GM18868 (cell line): ENCODE data around the gene CEACAM7.
"Not testable (repeated sequence)": the region's sequence is repeated elsewhere in the genome, so short reads cannot be mapped to it uniquely, and the experiment has no call there.

Experiments
- ATAC-seq: cut with Tn5 transposase; IDR thresholded peaks from one replicate; pipeline ENCODE4 v1.9.1; 2021; ENCODE audit warnings: mild to moderate bottlenecking, moderate library complexity; ENCODE audit not compliant: unreplicated experiment

Gene CEACAM7

DNA sequence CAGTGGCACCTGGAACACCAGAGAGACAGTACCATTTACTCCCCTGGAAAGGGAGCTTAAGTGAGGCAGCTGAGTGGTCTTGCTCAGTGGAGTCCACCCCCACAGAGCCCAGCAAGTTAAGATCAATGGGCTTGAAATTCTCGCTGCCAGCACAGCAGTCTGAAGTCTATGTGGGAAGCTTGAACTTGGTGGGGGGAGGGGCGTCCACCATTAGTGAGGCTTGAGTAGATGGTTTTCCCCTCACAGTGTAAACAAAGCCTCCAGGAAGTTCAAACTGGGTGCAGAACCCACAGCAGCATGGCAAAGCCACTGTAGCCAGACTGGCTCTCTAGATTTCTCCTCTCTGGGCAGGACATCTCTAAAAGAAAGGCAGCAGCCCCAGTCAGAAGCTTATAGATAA lies 30.9 kb downstream of the CEACAM7 start:
- no peak for ATAC-seq

- ATAC-seq, result not testable (repeated sequence)
Observed at GRCh38 chr19:41656756-41657155, 31.3 kb downstream of the CEACAM7 start.

DNA sequence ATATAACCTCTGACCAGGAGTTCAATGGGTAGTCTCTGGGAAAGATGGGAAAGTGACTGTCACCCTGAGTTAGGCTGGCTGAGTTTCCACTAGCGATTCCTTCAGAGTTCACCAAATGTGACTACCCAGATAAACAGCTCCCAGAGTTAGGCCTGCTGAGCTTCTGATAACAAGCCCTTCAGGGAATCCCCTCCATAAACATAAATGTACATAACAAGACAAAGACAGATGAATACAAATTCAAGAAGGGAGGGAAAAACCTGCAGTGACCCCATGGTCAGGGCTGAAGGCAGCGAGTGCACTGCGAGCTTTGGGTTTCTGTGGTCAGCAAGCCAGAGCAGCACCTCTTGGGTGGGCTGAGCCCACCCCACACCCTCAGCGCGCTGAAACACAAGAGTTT lies 35.8 kb downstream of the CEACAM7 start:
- no peak for ATAC-seq

DNA sequence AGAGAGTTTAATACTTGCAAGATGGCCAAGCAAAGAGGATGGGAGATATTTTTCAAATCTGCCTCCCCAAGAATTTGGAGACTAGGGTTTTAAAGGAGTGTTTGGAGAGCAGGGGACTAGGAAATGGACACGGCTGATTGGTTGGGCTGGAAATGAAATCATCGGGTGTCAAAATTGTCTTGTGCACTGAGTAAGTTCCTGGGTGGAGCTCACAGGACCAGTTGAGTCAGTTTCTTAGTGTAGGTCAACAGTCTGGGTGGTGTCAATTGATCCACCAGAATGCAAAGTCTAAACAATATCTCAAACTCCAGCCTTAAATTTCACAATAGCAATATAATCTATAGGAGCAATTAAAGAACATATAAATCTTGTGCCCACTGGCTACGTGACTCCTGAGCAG lies 38.2 kb downstream of the CEACAM7 start:
- ATAC-seq, result no peak

- no peak for ATAC-seq
Observed at GRCh38 chr19:41646589-41647204, 41.4 kb downstream of the CEACAM7 start.

GRCh38 chr19:41641879-41642485 lies 46.1 kb downstream of the CEACAM7 start:
- no peak for ATAC-seq

- no peak for ATAC-seq
Observed at GRCh38 chr19:41638641-41639081, 49.4 kb downstream of the CEACAM7 start.

- ATAC-seq, result no peak
Observed at GRCh38 chr19:41637484-41637883, 50.6 kb downstream of the CEACAM7 start.

GRCh38 chr19:41627966-41628675 lies 59.9 kb downstream of the CEACAM7 start:
- no peak for ATAC-seq

DNA sequence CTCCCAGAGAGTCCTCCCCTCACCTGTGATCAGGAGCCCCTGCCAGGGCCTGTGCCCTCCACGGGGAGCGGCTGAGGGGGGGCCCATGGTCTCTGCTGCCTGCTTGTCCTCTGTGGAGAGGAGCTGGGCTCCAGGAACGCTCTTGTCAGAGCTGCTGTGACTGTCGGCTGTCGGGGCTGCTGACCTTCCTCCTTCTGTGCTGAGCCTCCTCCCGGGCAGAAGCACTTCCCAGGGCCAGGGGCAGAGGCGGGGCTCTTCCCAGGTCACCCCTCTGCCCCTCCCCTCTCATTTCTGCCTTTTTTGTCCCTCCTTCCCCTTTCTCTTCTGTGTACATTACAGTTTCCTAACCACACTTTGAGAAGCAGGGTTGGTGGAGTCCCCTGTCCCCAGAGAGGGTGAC lies 61.2 kb downstream of the CEACAM7 start, which contains the start of gene CEACAM4:
Gene CEACAM4, minus strand, starts transcription at position 198 of the 400 bp plus-strand sequence. Its CDS starts 111 bp downstream, at position 87.
- no peak for ATAC-seq

DNA sequence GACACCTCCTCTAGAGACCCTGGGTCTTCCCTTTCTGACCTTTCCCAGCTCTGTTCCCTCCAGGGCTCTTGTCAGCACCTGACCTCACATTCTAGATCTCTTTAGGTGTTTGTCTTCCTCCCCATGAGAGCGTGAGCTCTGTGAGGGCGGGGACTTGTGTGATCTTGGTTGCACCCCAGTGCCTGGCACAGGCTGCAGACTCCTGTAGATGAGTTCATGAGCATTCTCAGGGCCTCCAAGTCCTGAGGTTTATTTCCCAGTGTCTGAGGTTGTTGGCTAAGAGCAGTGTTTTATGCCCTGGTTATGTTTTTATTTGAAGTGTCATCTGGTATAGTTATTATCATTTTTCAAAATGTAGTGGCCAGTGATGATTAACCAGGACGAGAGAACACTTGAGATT lies 61.8 kb downstream of the CEACAM7 start:
- ATAC-seq, result no peak

GRCh38 chr19:41624937-41625336 lies 63.1 kb downstream of the CEACAM7 start:
- ATAC-seq, result no peak

DNA sequence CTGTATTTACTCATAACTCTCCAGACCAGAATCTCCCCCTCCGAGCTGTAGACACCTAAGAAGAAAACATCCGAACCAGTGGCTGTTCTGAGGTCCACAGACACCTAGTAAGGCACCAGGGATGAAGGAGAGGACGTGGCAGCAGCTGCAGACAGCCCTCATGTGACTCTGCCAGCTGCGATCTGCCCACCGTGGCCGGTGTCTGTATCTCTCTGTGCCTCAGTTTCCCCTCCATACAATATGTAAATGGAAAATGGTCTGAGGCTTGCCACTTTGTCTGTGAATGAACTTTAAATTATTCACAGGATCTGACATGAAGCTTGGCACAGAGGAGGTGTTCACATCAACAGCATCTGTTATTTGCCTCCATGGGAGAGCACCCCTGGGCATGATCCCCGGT lies 63.6 kb downstream of the CEACAM7 start:
- ATAC-seq, result no peak

DNA sequence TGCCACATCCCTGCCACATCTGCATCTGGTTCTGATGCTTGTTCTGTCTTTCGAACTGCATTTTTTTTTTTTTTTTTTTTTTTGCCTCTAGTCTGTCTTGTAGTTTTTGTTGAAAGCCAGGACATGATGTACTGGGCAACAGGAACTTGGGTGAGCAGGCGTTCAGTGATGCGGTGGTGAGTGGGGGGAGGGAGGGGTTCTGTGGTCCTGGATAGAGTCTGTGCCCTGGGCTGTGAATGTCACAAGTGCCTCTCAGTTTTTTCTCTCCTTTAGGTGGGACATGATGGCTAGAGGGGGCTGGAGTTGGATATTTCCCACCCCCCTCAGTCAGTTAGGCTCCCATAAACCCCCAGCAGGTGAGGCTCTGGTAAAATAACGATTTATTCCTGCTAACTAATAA lies 64.7 kb downstream of the CEACAM7 start:
- no peak for ATAC-seq
